HS-27A (cell line): ENCODE results near the gene CYB561D2.
A peak's percentile ranks its signal among the peaks of the same experiment; 100 is the strongest.
"Not testable (repeated sequence)": the region's sequence is repeated elsewhere in the genome, so short reads cannot be mapped to it uniquely, and the experiment has no call there.

Experiments used
- DNase-seq: peaks from one replicate; pipeline ENCODE4 v3.0.0-alpha.2; 2012; ENCODE audit warnings: low read depth, missing footprints

The CYB561D2 gene

GRCh38 chr3:50350527-50351322 lies at the start of gene CYB561D2, which contains the start of gene NPRL2:
CYB561D2 (plus strand) TSS chr3:50350862; CDS start chr3:50351434, 572 bp downstream.
NPRL2 (minus strand) TSS chr3:50350775; CDS start chr3:50350652, 123 bp downstream.
- peak; percentile 86 for DNase-seq

- no peak for DNase-seq
Observed at GRCh38 chr3:50302095-50303012, 48.3 kb upstream of the CYB561D2 start.

- no peak for DNase-seq
Observed at GRCh38 chr3:50303013-50303815, 47.4 kb upstream of the CYB561D2 start, which contains the start of gene HYAL1. HYAL1 (minus strand) TSS chr3:50303574; CDS start chr3:50302956, 618 bp downstream.

- no peak for DNase-seq
Observed at GRCh38 chr3:50304601-50305000, 46.1 kb upstream of the CYB561D2 start.

- DNase-seq, result not testable (repeated sequence)
Observed at GRCh38 chr3:50312041-50312440, 38.6 kb upstream of the CYB561D2 start.

GRCh38 chr3:50314342-50314741 lies 36.3 kb upstream of the CYB561D2 start:
- DNase-seq, result no peak

GRCh38 chr3:50314816-50315215 lies 35.8 kb upstream of the CYB561D2 start:
- DNase-seq, result no peak

GRCh38 chr3:50316657-50317242 lies 33.9 kb upstream of the CYB561D2 start:
- no peak for DNase-seq

- DNase-seq, result no peak
Observed at GRCh38 chr3:50317300-50317699, 33.4 kb upstream of the CYB561D2 start.

GRCh38 chr3:50318163-50318562 lies 32.5 kb upstream of the CYB561D2 start:
- DNase-seq, result no peak

GRCh38 chr3:50318615-50319014 lies 32.0 kb upstream of the CYB561D2 start:
- DNase-seq, result no peak

- no peak for DNase-seq
Observed at GRCh38 chr3:50319181-50319893, 31.3 kb upstream of the CYB561D2 start.

- no peak for DNase-seq
Observed at GRCh38 chr3:50319894-50320625, 30.6 kb upstream of the CYB561D2 start.

- no peak for DNase-seq
Observed at GRCh38 chr3:50320853-50321335, 29.8 kb upstream of the CYB561D2 start.

GRCh38 chr3:50321336-50322114 lies 29.1 kb upstream of the CYB561D2 start:
- DNase-seq, result no peak

- DNase-seq, result no peak
Observed at GRCh38 chr3:50322115-50322385, 28.6 kb upstream of the CYB561D2 start.

- no peak for DNase-seq
Observed at GRCh38 chr3:50322386-50323091, 28.1 kb upstream of the CYB561D2 start, which contains the start of gene HYAL2. HYAL2 (minus strand) TSS chr3:50322745; CDS start chr3:50320489, 2,256 bp downstream.

GRCh38 chr3:50323092-50323600 lies 27.5 kb upstream of the CYB561D2 start:
- DNase-seq, result no peak
